HG02588 (cell line): ENCODE results near the gene TMEM258.
A peak's percentile ranks its signal among the peaks of the same experiment; 100 is the strongest.

Experiments used
- ATAC-seq: cut with Tn5 transposase; IDR thresholded peaks from one replicate; pipeline ENCODE4 v1.9.1; 2021; ENCODE audit warnings: mild to moderate bottlenecking, moderate library complexity; ENCODE audit not compliant: unreplicated experiment

The TMEM258 gene

DNA sequence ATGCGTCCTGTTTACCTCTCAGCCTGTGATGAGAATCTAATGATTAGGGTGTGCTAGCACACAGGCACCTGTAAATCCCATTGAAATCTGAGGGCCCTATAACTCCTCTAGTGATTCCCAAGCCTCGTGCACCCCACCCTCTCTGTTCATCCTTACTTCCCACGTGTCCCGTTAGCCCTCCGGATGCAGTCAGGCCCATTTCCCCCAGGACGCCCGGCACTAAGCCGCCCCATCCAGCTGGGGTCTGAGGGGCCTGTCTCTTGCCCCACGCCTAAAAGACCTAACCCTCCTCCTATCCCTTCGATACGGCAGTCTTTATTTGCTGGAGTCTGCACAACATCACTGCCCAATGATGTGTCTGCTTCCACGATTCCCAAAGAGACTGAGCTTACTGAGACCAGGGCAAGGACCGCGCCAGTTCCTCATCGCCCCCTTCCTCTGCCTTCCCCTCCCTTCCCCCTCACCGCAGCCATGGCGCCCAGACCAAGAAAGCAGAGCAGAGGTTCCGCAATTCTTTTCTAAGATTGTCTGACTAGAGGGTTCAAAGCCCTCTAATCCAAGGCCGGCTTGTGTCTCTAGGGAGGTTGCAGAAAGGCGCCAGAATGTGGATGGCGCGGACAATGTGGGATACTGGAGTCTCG, 34.7 kb upstream of the TMEM258 start:
- ATAC-seq, result peak; percentile 7

DNA sequence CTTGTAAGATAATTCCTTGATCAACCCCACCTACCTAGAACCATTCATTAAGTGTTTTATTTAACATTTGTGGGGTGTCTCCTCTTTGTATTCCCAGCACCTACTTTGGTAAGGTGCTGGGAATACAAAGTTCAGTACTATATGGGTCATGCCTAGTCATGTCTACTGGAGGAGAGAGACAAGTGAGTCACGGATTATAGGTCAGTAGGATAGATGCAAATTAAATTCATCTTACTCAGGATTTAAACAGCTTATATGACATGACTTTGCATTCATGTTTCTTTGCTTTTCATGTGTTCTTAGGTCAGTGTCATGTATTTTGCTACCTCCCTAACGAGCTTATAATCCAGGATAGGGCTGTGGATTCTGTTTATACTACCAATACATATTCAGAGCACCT, 27.8 kb upstream of the TMEM258 start:
- ATAC-seq, result no peak

GRCh38 chr11:61817471-61818202, 25.2 kb upstream of the TMEM258 start:
- no peak for ATAC-seq

- ATAC-seq, result peak; percentile 42
These were observed 24.5 kb upstream of the TMEM258 start, which contains the start of gene FADS1 for GRCh38 chr11:61816736-61817455. FADS1 (minus strand) TSS chr11:61817003; CDS start chr11:61816929, 74 bp downstream.

DNA sequence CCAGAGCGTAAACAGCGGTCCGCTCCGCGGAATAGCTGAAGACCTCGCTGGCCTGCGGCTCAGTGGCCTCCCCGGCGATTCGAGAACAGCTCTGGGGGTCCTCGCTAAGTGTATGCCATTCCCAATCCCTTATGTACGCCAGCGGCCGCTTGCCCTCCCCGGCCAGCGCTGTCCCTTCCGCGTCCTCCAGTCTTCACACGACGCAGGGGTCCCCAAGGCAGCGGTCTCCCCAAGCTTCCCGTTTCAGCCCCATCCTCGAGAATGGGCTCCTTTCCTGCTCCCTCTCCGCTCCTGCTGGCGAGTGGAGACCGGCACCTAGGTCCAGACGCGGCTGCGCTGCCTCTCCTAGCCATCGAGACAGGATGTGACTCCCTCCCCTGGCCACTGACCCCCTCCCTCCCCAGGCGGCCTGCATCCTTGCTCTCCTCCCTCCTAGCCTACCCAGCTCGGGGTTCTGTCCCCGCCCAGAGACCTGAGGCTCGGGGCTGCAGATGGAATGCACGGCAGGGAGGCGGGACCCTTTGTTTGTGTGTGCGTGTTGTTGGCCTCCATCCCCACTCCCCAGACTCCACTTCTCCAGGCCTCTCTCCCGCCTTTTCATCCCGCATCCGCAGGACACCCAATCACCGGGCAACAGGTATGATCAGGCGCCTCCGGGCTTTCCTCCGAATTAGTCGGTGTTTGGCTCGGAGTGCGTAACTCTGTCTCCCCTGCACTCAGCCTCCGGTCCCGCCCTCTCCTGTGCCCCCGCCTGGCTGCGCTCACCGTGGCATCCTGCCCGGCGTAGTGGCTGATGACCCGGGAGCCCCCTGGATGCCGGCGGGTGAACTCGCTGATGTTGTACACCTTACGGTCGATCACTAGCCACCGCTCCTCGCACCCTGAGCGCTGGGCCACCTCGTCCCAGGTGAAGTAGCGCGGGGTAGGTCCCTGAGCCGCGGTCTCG, 23.7 kb upstream of the TMEM258 start:
- ATAC-seq, result peak; percentile 37

DNA sequence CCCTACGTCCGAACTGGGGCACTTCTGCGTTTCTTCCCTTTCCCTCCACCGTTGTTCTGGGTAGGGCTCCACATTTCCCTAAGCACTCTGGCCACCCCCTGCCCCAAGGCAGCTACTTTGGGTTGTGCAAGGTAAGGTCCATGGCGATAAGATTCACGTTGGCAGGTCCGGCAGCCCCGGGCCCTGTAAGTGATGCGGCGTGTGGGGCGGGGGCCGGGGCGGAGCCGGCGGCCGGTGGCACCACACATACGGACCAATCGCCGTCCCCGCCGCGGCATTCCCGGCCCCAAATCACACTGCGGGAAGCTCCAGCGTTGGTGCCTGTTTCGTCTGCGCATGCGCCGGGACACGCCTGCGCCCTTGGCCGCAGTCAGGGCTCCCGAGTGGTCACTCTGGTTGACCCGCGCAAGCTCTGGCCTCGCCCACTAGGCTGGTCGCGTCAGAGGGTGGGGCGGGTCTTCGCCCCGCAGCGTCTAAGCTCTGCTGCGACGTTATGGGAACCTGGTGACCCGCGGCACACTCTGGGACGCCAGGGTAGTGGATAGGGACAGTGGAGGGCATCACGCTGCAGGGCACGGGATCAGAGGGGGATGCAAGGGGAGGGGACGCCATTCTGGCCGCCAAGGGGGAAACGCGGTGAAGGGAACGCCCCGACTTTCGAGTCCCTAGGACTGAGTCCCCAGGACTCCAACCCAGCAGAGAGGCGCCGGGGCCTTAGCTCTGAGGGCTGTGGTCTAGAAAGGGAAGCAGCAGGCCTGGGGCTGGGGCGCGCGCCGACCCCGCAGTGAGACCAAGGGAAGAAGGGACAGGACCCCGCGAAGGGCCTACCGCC, 22.8 kb upstream of the TMEM258 start:
- peak; percentile 56 for ATAC-seq

GRCh38 chr11:61814247-61814957, 22.0 kb upstream of the TMEM258 start:
- ATAC-seq, result no peak

DNA sequence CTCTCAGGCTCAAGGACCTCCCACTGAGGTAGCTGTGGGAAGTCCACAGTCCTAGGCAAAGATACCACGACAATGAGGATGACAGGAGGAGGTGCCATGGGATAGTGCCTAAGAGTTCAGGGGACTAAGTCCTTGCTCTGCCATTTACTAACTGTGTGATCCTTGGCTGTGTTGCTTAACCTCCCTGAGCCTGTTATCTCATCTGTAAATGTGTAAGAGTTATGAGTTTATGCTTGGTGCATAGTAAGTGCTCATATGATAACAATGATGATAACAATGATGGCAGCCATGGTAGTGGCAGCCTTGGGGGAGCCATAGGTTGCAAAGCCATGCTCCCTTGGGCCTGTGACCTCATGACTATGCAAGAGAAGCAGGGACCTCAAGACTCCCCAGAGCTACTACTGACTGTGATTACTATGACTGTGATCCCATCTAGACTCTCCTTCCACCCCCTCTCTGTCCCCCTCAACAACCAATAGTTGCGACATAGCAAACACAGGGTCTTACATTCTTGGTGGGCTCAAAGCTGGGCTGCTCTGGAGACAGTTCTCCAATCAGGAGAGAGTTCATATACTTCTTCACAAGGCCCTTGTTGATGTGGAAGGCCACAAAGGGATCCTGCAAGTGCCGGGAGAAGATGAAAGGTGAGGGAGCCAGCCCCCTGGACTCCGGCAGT, 20.5 kb upstream of the TMEM258 start:
- ATAC-seq, result no peak

- no peak for ATAC-seq
These were observed 19.4 kb upstream of the TMEM258 start for GRCh38 chr11:61811831-61812230.

DNA sequence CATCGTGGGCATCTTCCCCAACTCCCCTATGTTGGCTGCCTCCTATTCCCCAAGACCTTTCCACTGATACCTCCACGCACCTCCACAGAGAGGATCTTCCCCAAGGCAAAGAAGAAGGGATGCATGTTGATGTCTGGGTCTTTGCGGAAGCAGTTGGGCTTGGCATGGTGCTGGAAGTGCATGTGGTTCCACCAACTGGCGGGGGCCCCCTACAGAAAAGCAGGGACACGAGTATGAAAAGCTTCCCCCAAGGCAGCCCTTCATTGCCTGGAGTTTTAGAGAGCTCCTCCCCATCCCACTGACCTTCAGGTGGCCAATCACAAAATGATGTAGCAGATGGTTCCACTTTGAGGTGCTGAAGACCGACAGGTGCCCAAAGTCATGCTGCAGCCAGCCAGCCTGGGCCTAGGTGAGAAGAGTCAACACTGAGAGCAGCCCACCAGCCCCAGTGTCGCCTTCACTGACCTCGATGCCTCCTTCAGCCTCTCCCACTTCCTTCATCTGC, 18.3 kb upstream of the TMEM258 start:
- no peak for ATAC-seq

DNA sequence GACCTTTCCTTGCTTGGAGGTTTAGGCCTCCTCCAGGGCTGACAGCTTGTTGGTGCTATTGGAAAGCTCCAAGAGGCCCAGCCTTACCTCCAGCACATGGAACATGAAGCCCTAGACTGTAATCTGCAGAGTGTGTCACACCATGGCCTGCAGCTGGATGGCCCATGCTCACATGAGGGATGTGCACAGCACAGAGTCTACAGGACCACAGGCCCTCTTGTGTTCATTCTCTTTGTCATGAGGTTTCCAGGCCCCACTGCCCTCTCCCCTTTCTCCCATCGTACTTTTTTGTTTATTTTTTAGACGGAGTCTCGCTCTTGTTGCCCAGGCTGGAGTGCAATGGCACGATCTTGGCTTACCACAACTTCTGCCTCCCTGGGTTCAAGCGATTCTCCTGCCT, 14.4 kb upstream of the TMEM258 start:
- no peak for ATAC-seq

GRCh38 chr11:61805146-61805545, 12.7 kb upstream of the TMEM258 start:
- no peak for ATAC-seq

DNA sequence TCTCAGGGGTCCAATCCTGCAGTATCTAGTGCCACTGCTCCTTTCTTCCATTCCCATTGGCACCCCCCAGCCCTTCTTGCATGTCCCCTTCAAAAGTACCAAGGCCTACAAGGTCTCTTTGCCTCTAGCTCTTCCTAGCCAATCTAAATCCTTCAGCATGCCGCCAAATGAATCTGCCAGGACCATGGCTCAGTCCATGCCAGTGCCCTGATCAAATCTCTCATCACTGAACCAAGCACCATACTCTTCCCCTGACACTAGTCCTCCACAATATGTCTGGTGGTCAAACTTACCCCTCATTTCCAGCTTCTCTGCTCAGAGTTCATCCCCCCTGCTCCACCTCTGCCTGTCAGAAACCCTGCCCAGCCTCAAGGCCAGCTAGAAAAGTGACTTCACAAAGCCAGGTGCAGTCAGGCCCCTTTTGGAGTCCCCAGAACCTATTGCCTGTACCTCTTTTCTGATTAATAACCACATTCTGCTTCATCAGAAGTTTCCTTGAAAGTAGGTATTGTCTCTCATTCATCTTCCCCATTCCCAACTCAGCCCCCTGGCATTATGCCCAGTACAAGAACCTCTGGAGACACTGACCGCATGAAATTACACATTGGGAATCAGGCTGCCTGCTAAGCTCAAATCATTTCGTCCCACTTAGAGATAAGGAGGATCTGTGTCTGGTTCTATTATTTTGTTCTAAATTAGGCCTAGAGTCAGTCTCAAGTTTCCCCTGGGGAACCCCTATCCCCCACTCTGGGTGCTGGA, 11.7 kb upstream of the TMEM258 start:
- no peak for ATAC-seq

- ATAC-seq, result no peak
These were observed 10.2 kb upstream of the TMEM258 start for GRCh38 chr11:61802605-61803004.

DNA sequence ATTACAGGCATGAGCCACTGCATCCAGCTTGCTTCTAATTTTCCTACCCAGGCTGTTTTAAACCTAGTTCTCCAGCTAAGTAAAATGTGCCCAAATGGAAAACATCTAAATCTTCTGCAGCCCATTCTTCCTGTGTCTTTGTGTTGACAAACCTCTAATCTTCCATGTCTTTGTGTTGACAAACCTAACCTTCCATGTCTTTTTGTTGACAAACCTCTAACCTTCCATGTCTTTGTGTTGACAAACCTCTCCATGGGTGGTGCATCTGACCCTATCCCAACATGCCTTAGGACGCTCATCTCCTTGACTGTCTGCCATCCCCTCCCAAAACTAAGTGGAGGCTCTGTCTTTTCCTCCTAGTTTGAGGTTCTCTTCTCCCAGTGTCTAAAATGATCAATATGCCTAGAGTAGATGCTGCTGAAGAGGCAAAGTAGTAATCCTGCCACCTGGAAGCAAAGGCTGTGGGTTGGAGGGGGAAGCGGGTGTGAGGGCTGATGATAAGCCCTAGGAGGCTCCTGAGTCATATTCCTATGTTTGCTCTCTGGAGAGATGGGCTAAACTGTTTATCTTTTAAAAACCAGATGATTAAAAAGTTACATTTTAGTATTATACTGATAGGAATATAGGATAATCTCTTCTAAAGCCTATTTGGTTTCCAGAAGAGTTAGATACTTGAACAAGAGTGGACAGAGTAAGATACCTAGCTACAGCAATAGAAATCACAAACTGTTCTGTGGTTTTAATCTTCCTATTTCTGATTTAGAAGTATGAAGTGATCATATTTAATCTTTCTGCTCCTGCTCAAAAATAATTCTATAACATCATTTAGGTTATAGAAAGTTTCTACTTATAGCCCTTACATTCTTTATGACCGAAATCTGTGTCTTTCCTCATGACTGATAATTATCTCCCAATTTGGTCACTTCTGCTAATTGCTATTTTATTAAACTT, 8.2 kb upstream of the TMEM258 start:
- ATAC-seq, result no peak

DNA sequence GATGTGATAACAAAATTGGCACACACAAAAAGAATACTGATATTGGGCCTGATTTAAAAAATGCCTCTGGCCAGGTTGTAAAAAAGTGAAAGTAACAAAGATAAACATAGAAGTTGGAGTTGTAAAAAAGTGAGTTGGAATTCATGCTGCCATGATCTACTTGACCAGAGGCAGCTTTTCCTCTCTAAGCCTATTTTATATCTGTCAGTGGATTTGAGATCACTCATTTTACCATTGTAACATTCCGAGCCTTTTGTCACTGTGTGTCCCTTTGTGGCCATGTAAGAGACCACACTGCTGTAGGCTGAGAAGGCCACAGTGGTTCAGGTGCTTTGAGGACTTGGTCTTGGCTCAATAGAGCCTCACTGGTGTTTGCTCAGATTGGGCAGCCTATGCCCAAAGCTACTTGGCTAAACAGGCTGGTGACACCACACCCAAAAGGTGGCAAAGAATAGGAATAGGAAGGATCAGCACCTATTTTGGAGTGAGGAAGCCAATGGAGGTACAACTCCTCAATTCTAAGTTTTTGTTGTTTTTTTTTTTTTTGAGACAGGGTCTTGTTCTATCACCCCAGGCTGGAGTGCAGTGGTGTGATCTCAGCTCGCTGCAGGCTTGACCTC, 7.4 kb upstream of the TMEM258 start:
- no peak for ATAC-seq
